Activated CD8-positive, alpha-beta T cell treated with anti-CD3 and anti-CD28 coated beads for 36 hours (primary cell): ENCODE measurements around the gene YAF2. TPM values are rescaled to one million over a fixed set of nuclear protein-coding genes. Genes with fewer than 3 reads are reported as not detected.
A peak's percentile ranks its signal among the peaks of the same experiment; 100 is the strongest.

Source experiments
- ATAC-seq: fragments of 200-7000 bp; cut with Tn5 transposase; one replicate; pipeline ENCODE4 v1.10.0; 2021; ENCODE audit warnings: mild to moderate bottlenecking, moderate library complexity
- CTCF ChIA-PET: fragments of 350-600 bp; sonication (Branson Sonifier 250); formaldehyde crosslinking; loops from one replicate; lab custom pipeline; 2021; ENCODE audit warnings: antibody characterized with exemption; lab: Charles Lee
- POLR2A ChIA-PET: fragments of 350-600 bp; sonication (Branson Sonifier 250); formaldehyde crosslinking; loops from one replicate; lab custom pipeline; 2021; ENCODE audit warnings: antibody characterized with exemption; lab: Charles Lee
- DNase-seq: peaks from one replicate; pipeline ENCODE4 v3.0.0-alpha.2; 2020
- H3K27ac Mint-ChIP-seq: one replicate; pipeline ENCODE4 v1.8.0; 2021; ENCODE audit warnings: mild to moderate bottlenecking, mixed read lengths
- H3K27me3 Mint-ChIP-seq: one replicate; pipeline ENCODE4 v1.8.0; 2021; ENCODE audit warnings: mixed read lengths
- H3K36me3 Mint-ChIP-seq: one replicate; pipeline ENCODE4 v1.8.0; 2021; ENCODE audit warnings: low read depth, mixed read lengths
- H3K4me1 Mint-ChIP-seq: one replicate; pipeline ENCODE4 v1.8.0; 2021; ENCODE audit warnings: low read depth, mixed read lengths
- H3K4me3 Mint-ChIP-seq: one replicate; pipeline ENCODE4 v1.8.0; 2021; ENCODE audit warnings: mild to moderate bottlenecking, moderate library complexity, mixed read lengths
- H3K9me3 Mint-ChIP-seq: one replicate; pipeline ENCODE4 v1.8.0; 2021; ENCODE audit warnings: mixed read lengths
- intact Hi-C: fragments of 100-400 bp; cut with micrococcal nuclease; formaldehyde crosslinking; loops from one replicate; pipeline ENCODE4 v1.10.0; 2022
- total RNA-seq, 2 experiments: library from RNA; stranded (reverse); gene quantifications; one replicate each; pipeline ENCODE4 v1.2.3, GENCODE V29; 2021
- TF ChIP-seq, protein P1 (sequence below): fragments of 200-600 bp; IDR thresholded peaks from one replicate; pipeline ENCODE4 v1.8.0; 2022; ENCODE audit warnings: antibody characterized with exemption, mild to moderate bottlenecking

The YAF2 gene
- total RNA-seq, 2 experiments from 2014 or later, result 39.4 to 40.8 TPM

GRCh38 chr12:42144408-42145196 lies 93.4 kb downstream of the YAF2 start, which contains the start of gene GXYLT1:
TSS of gene GXYLT1 (minus strand) at chr12:42144874. CDS start at chr12:42144646, 228 bp downstream.
- intact Hi-C loops, result loop anchor here (5.0 kb wide), 1 partner anchor 93 kb away; the partner anchor contains the start of gene YAF2
- no peaks in the 10 kb centered on the region for H3K9me3 Mint-ChIP-seq
- ChIA-PET CTCF (interaction anchor here (0.8 to 1.7 kb wide), 6 partner anchors 11 to 227 kb away, joined by 3 to 7 read pairs (median 4); no protein-coding TSS in a partner anchor), POLR2A (interaction anchor here (0.7 to 1.4 kb wide), 4 partner anchors 16 to 94 kb away, joined by 3 to 8 read pairs (median 4); no protein-coding TSS in a partner anchor)
- no peaks in the 10 kb centered on the region for H3K27me3 Mint-ChIP-seq
- H3K27ac Mint-ChIP-seq, result peak within 1 kb of the TSS; percentile 56
- DNase-seq, result peak; percentile 81
- no peaks in the 10 kb centered on the region for H3K36me3 Mint-ChIP-seq
- H3K4me1 Mint-ChIP-seq, result peaks cover 31% of the 10 kb centered on the region
- TF ChIP-seq, protein P1, sequence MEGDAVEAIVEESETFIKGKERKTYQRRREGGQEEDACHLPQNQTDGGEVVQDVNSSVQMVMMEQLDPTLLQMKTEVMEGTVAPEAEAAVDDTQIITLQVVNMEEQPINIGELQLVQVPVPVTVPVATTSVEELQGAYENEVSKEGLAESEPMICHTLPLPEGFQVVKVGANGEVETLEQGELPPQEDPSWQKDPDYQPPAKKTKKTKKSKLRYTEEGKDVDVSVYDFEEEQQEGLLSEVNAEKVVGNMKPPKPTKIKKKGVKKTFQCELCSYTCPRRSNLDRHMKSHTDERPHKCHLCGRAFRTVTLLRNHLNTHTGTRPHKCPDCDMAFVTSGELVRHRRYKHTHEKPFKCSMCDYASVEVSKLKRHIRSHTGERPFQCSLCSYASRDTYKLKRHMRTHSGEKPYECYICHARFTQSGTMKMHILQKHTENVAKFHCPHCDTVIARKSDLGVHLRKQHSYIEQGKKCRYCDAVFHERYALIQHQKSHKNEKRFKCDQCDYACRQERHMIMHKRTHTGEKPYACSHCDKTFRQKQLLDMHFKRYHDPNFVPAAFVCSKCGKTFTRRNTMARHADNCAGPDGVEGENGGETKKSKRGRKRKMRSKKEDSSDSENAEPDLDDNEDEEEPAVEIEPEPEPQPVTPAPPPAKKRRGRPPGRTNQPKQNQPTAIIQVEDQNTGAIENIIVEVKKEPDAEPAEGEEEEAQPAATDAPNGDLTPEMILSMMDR, result no peak
- peak; percentile 91 for ATAC-seq
- H3K4me3 Mint-ChIP-seq, result peak within 1 kb of the TSS; percentile 80

DNA sequence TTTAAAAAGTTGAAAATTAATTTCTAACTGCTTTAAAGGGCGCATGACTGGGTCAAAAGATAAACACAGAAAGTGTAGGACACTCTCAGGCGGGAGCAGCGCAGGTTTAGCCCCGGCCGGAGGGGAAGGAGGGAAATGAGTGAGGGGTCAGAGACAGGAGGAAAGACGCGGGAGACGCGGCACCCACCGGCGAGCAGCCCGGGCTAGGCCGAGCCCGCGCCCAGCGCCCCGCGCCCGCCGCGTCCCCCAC lies 94.0 kb downstream of the YAF2 start:
- POLR2A ChIA-PET, result interaction anchor here (1.4 kb wide), 1 partner anchor 95 kb away, joined by 5 read pairs; no protein-coding TSS in a partner anchor
- H3K27me3 Mint-ChIP-seq, result no peaks in the 10 kb centered on the region
- H3K4me1 Mint-ChIP-seq, result peaks cover 33% of the 10 kb centered on the region
- no peaks in the 10 kb centered on the region for H3K9me3 Mint-ChIP-seq
- H3K36me3 Mint-ChIP-seq, result no peaks in the 10 kb centered on the region
- intact Hi-C loops, result loop anchor here (5.0 kb wide), 1 partner anchor 93 kb away; the partner anchor contains the start of gene YAF2
- DNase-seq (no peak), ATAC-seq (no peak)
- CTCF ChIA-PET, result interaction anchor here (1.7 kb wide), 1 partner anchor 228 kb away, joined by 7 read pairs; no protein-coding TSS in a partner anchor
- H3K27ac Mint-ChIP-seq, result peak overlapping the region; percentile 50
- TF ChIP-seq, protein P1, result no peak
- peak overlapping the region; percentile 80 for H3K4me3 Mint-ChIP-seq

GRCh38 chr12:42143452-42144157 lies 94.4 kb downstream of the YAF2 start:
- POLR2A ChIA-PET, result no interaction called here
- TF ChIP-seq, protein P1, result no peak
- Mint-ChIP-seq H3K4me3 (peak overlapping the region; percentile 80), H3K36me3 (no peaks in the 10 kb centered on the region), H3K27me3 (no peaks in the 10 kb centered on the region), H3K27ac (peak overlapping the region; percentile 50), H3K4me1 (peaks cover 33% of the 10 kb centered on the region), H3K9me3 (no peaks in the 10 kb centered on the region)
- intact Hi-C loops, result loop anchor here (5.0 kb wide), 1 partner anchor 94 kb away; the partner anchor contains the start of gene YAF2
- DNase-seq, result no peak
- CTCF ChIA-PET, result interaction anchor here (1.3 kb wide), 1 partner anchor 16 kb away, joined by 4 read pairs; no protein-coding TSS in a partner anchor
- no peak for ATAC-seq

- no peak for DNase-seq
- Mint-ChIP-seq H3K27ac (no peak overlapping the region), H3K9me3 (no peaks in the 10 kb centered on the region), H3K4me1 (peaks cover 37% of the 10 kb centered on the region), H3K27me3 (no peaks in the 10 kb centered on the region), H3K4me3 (no peak overlapping the region), H3K36me3 (peaks cover 3% of the 10 kb centered on the region)
- TF ChIP-seq, protein P1, result no peak
- CTCF ChIA-PET, result interaction anchor here (1.3 kb wide), 1 partner anchor 14 kb away, joined by 4 read pairs; no protein-coding TSS in a partner anchor
- intact Hi-C loops, result loop anchor here (5.0 kb wide), 1 partner anchor 95 kb away; the partner anchor contains the start of gene YAF2
- POLR2A ChIA-PET, result no interaction called here
- no peak for ATAC-seq
Measured at GRCh38 chr12:42141981-42142606, 96.0 kb downstream of the YAF2 start.
